Measurements from ENCODE around the gene SPTBN1. TPM values are rescaled to one million over a fixed set of nuclear protein-coding genes. Genes with fewer than 3 reads are reported as not detected.
"Not testable (repeated sequence)": the region's sequence is repeated elsewhere in the genome, so short reads cannot be mapped to it uniquely, and the experiment has no call there.

The SPTBN1 gene
- total and polyA plus RNA-seq, 5 experiments from 2014 or later: 15.9 to 190 (median 80.4) TPM

DNA sequence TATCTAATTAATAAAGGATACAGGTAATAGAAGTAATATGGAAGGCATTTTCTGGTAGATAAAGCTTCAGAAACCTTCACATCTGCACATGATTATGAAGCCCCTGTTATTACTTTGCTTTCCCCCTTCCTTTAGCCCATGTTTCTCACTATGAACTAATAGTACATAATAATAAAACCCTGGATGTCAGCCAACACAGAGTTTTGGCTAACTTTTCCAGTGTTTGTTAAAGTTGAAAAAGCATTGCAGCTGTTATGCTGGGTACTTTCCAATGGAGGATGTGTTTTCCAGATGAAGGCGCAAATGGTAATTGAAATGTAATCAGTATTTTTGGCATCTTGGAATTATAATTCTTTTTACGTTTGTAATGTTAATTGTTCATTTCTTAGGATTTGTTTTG is 43.5 kb downstream of the SPTBN1 start:
- no peaks in the 10 kb centered on the region for H3K36me3 Mint-ChIP-seq
- no peak overlapping the region for H3K4me3 Mint-ChIP-seq
- peaks cover 1 to 7% (median 4%) of the 10 kb centered on the region in 5 donors for H3K27me3 Mint-ChIP-seq
- DNase-seq (no peak), ATAC-seq (no peak)
- POLR2A ChIA-PET: no interaction called here
- no peaks in the 10 kb centered on the region for H3K4me1 Mint-ChIP-seq
- H3K27ac Mint-ChIP-seq: no peak overlapping the region
- no peaks in the 10 kb centered on the region for H3K9me3 Mint-ChIP-seq

DNA sequence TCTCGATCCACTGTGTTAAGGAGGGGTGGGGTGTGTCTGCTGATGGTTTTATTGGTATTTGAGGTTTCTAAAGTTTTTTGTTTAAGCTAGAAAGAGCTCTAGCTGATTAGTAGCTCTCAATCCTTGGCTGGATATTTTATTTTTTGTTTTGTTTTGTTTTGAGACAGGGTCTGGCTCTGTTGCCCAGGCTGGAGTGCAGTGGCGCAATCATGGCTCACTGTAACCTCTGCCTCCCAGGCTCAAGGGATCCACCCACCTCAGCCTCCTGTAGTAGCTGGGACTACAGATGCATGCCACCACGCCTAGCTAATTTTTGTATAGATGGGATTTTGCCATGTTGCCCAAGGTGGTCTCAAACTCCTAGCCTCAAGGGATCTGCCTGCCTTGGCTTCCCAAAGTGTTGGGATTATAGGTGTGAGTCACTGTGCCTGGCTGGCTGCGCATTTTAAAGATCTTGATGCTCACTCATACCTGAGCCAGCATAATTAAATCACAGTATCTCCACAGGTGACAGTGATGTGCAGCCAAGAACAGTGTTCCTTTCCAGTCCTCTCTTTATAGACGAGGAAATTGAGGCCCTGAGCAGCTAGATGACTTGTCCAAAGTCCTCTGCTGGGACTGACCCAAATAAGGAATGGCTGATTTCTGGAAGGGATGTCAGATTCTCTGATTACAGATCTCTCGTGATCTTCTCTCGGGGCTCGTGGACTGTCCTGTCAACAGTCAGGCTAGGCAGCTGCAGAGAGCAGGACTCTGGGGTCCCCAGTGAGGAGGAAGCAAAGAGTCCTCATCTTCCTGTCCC is 44.5 kb downstream of the SPTBN1 start:
- H3K27ac Mint-ChIP-seq: no peak overlapping the region

DNA sequence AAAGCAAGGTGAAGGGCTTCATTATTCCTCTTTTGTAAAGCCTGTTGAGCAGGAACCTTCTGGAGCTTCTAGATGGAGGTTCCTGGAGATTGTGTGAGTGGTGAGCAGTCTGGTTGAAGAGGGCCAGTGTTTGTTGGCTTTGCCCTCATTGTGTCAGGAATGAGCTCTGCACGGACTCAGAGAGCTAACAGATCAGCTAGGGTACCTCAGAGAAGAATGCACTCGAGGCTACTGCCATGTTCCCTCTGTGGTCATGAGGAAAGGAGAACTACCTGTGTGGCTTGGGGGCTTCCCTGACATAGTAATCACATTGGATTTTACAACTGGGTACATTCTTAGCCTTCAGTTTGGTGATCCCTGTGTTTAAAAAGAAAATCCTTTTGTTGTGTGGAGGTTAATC is 46.6 kb downstream of the SPTBN1 start:
- Mint-ChIP-seq H3K9me3 (no peaks in the 10 kb centered on the region), H3K27ac (no peak overlapping the region), H3K4me3 (no peak overlapping the region), H3K27me3 (no peaks in the 10 kb centered on the region), H3K36me3 (no peaks in the 10 kb centered on the region), H3K4me1 (no peaks in the 10 kb centered on the region)
- no peak for DNase-seq
- POLR2A ChIA-PET: no interaction called here
- no peak for ATAC-seq

More for the DNA sequence above, 44.5 kb downstream of the SPTBN1 start:
- Mint-ChIP-seq H3K9me3 (no peaks in the 10 kb centered on the region), H3K36me3 (no peaks in the 10 kb centered on the region), H3K4me1 (no peaks in the 10 kb centered on the region), H3K27me3 (no peaks in the 10 kb centered on the region), H3K4me3 (no peak overlapping the region)
- POLR2A ChIA-PET: no interaction called here
- ATAC-seq (no peak), DNase-seq (no peak)

DNA sequence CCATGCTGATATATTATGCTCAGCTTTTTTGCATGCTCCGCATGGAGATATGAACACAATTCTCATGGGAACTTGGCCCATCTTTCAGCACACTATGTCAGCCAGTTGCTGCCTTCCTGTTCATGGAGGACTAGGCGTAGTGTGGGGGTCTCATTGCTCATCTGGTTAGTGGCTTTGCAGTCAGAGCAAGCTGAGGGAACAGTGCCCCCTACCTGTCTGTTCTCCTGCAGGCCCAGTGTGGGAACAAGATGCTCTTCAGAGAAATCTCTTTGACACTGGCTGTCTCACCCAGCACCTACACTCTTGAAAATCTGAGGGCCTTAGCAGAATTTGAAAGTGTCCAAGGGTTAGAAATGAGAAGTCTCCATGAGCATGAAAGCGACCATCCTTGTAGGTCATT is 47.1 kb downstream of the SPTBN1 start:
- no peak overlapping the region for H3K27ac Mint-ChIP-seq
- H3K36me3 Mint-ChIP-seq: no peaks in the 10 kb centered on the region
- ATAC-seq (peak in 1 of 2 donors; percentile 62), DNase-seq (peak in 7 of 10 donors; percentile 7 to 34 (median 21))
- H3K4me1 Mint-ChIP-seq: no peaks in the 10 kb centered on the region
- POLR2A ChIA-PET: no interaction called here
- H3K4me3 Mint-ChIP-seq: no peak overlapping the region
- no peaks in the 10 kb centered on the region for H3K27me3 Mint-ChIP-seq
- no peaks in the 10 kb centered on the region for H3K9me3 Mint-ChIP-seq

DNA sequence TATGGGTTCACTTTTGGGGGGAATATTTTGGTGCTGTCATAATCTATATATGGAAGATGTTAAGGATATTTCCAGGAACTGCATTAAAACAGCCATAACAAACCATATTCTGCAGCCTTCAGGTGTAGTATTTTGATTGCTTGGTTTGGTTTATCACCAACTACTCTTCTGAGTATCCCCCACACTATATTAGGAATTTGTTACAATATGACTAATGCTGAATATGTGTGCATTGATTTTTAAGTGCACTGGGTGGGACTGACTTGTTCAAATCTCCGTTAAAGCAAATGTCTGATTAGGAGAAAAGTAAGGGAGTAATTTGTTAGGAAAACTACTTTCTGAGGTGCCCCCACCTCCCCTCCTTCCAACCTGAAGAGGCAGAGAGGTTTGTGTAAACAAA is 47.7 kb downstream of the SPTBN1 start:
- Mint-ChIP-seq H3K27me3 (no peaks in the 10 kb centered on the region), H3K9me3 (no peaks in the 10 kb centered on the region), H3K4me1 (no peaks in the 10 kb centered on the region), H3K27ac (no peak overlapping the region), H3K36me3 (no peaks in the 10 kb centered on the region), H3K4me3 (no peak overlapping the region)
- DNase-seq: no peak
- POLR2A ChIA-PET: no interaction called here
- ATAC-seq: no peak

DNA sequence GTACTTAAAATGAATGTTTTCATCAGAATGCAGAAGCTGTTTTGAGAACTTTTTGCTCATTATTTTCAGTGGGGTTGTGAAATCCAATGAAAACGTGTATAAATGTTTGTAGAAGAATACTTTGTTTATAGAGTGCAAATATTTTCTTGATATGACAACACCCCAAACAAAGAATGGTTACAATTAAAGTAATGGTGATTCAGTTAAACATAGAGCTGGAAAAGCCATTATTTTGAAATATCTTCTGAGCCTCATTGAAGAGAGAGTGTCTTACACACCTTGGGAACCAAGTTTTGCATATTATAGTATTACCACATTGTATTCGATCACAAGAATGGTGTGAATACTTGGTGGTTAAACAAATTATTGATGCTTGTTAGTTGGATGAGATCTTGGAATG is 48.7 kb downstream of the SPTBN1 start:
- H3K36me3 Mint-ChIP-seq: no peaks in the 10 kb centered on the region
- no peaks in the 10 kb centered on the region for H3K9me3 Mint-ChIP-seq
- H3K4me1 Mint-ChIP-seq: no peaks in the 10 kb centered on the region
- no peak overlapping the region for H3K4me3 Mint-ChIP-seq
- no peak for DNase-seq
- no peak for ATAC-seq
- POLR2A ChIA-PET: no interaction called here
- no peak overlapping the region for H3K27ac Mint-ChIP-seq
- no peaks in the 10 kb centered on the region for H3K27me3 Mint-ChIP-seq

DNA sequence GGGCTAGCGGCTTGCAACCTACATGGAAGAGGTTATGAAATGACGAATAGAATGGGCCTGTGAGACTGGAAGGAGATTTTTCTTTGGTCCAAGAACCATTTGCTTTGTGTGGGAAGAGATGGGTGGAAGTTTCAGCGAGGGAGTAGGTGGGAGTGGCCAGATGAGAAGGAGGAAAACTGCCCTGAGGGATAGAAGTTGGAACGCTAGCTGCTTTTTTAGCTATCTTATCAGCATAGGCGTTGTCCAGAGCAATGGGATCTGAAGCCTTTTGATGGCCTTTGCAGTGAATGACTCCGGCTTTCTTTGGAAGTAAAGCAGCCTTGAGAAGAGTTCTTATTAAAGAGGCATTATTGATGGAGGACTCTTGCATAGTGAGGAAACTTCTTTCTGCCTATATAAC is 52.4 kb downstream of the SPTBN1 start:
- no peaks in the 10 kb centered on the region for H3K36me3 Mint-ChIP-seq

DNA sequence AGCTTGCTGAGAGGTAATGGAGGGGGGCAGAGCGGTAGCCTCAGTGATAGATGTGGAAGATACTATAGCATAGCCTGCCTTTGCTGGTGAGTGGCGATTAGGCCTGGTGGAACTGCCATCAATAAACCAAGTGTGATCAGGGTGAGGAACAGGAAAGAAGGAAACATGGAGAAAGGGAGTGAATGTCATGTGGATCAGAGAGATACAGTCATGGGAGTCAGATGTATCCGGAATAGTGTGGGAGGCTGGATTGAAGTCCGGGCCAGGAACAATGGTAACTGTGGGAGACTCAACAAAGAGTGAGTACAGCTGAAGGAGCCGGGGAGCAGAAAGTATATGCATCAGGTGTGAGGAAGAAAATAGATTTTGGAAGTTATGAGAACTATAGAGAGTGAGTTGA is 52.9 kb downstream of the SPTBN1 start:
- H3K9me3 Mint-ChIP-seq, H3K4me1 Mint-ChIP-seq, H3K36me3 Mint-ChIP-seq, DNase-seq, ATAC-seq, H3K27ac Mint-ChIP-seq, H3K4me3 Mint-ChIP-seq, H3K27me3 Mint-ChIP-seq, POLR2A ChIA-PET: not testable (repeated sequence)

More for the DNA sequence above, 52.4 kb downstream of the SPTBN1 start:
- DNase-seq (no peak), ATAC-seq (no peak)
- Mint-ChIP-seq H3K27me3 (no peaks in the 10 kb centered on the region), H3K9me3 (no peaks in the 10 kb centered on the region), H3K4me3 (no peak overlapping the region), H3K27ac (no peak overlapping the region), H3K4me1 (peaks cover 2 to 8% (median 4%) of the 10 kb centered on the region in 4 donors)
- POLR2A ChIA-PET: no interaction called here

DNA sequence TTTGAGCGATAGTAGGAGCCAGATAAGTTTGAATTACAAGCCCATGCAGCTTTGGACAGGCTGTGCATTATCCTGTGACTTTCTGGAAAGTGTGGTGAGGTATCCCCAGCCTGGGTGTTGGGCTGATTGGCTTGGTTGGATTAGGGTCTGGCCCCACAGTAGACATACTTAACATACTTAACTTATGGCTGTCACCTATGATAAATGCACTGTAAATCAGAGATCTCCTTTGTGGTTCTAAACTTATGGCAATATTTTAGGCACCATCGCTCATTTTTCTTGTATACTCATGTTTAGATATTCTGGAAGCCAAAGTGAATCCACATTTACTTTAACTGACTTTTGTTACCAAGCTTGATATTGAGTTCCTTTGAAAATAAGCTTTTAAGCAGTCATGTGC is 54.8 kb downstream of the SPTBN1 start:
- no peak for ATAC-seq
- Mint-ChIP-seq H3K4me3 (no peak overlapping the region), H3K36me3 (no peaks in the 10 kb centered on the region), H3K4me1 (peaks cover 2 to 8% (median 4%) of the 10 kb centered on the region in 4 donors), H3K27me3 (no peaks in the 10 kb centered on the region), H3K9me3 (no peaks in the 10 kb centered on the region), H3K27ac (no peak overlapping the region)
- POLR2A ChIA-PET: no interaction called here
- DNase-seq: no peak

DNA sequence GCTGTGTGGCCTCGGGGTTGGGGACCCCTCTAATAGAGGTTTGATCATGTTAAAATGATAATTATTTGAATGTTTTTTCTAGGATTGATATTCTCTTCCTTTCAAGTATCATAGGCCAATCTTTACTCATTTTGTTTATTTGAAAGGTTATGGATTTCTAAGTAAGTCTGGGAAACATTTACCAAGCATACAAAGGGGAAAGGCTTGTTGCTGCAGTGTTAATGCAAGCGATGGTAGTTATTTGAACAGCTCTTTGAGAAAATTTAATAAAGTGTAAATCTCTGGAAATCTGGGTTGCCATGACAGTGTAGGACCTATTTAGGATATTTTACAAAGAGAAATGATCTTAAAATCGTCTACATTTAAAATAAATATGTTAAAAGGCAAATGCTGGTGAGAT is 56.1 kb downstream of the SPTBN1 start:
- POLR2A ChIA-PET: no interaction called here
- no peak overlapping the region for H3K27ac Mint-ChIP-seq
- no peak for ATAC-seq
- no peaks in the 10 kb centered on the region for H3K27me3 Mint-ChIP-seq
- H3K36me3 Mint-ChIP-seq: no peaks in the 10 kb centered on the region
- H3K9me3 Mint-ChIP-seq: no peaks in the 10 kb centered on the region
- H3K4me3 Mint-ChIP-seq: no peak overlapping the region
- DNase-seq: no peak
- peaks cover 2 to 8% (median 4%) of the 10 kb centered on the region in 4 donors for H3K4me1 Mint-ChIP-seq

DNA sequence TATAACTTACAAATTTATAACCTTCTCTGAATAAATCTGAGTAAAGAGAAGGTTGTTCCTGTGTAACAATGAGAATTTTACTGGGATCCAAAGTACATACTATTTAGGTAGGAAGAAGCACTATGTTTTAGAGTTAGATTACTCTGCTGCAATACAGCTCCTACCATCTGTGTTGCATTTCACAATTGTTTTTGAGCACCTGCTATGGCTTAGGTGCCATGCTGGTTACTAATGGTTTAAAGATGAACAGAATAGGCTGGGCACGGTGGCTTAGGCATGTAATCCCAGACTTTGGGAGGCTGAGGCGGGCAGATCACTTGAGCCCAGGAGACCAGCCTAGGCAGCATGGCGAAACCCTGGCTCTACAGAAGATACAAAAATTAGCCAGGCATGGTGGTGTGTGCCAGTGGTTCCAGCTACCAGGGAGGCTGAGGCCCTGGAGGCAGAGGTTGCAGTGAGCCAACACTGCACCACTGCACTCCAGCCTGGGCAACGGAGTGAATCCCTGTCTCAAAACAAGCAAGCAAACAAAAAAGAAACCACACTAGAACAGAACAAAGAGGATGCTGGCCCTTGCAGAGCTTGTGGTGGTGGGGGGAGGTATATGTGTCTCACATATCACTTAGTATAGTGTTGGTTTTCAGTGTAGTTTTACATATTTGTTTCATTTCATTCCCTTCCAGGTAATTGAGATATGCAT is 56.7 kb downstream of the SPTBN1 start:
- H3K27ac Mint-ChIP-seq: peak overlapping the region in 1 of 10 donors; percentile 3
- no peaks in the 10 kb centered on the region for H3K36me3 Mint-ChIP-seq
- POLR2A ChIA-PET: no interaction called here
- ATAC-seq: peak in 1 of 2 donors; percentile 49
- H3K9me3 Mint-ChIP-seq: no peaks in the 10 kb centered on the region
- peaks cover 2 to 8% (median 4%) of the 10 kb centered on the region in 4 donors for H3K4me1 Mint-ChIP-seq
- H3K27me3 Mint-ChIP-seq: no peaks in the 10 kb centered on the region
- no peak overlapping the region for H3K4me3 Mint-ChIP-seq
- no peak for DNase-seq

DNA sequence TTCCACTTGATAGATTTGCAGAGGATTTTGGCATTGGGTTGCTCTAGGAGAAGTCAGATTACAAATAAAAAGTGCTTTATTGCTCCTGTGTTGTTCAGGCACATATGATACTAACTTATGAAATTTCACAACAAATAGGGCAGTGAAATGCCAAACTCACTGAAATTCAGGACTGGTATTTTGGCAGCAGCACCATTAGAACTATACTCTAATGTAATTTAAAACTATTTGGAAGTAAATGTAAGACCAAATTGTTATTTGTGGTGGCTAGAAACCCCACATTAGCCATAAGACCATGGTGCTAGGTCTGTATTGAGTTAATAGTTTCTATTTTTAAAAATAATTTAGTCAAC is 57.2 kb downstream of the SPTBN1 start:
- Mint-ChIP-seq H3K27ac (no peak overlapping the region), H3K27me3 (no peaks in the 10 kb centered on the region), H3K36me3 (no peaks in the 10 kb centered on the region), H3K4me3 (no peak overlapping the region), H3K9me3 (no peaks in the 10 kb centered on the region), H3K4me1 (peaks cover 2 to 8% (median 4%) of the 10 kb centered on the region in 4 donors)
- DNase-seq (no peak), ATAC-seq (no peak)
- POLR2A ChIA-PET: interaction anchor here (0.7 kb wide), 1 partner anchor 646 kb away, joined by 3 read pairs; no protein-coding TSS in a partner anchor

DNA sequence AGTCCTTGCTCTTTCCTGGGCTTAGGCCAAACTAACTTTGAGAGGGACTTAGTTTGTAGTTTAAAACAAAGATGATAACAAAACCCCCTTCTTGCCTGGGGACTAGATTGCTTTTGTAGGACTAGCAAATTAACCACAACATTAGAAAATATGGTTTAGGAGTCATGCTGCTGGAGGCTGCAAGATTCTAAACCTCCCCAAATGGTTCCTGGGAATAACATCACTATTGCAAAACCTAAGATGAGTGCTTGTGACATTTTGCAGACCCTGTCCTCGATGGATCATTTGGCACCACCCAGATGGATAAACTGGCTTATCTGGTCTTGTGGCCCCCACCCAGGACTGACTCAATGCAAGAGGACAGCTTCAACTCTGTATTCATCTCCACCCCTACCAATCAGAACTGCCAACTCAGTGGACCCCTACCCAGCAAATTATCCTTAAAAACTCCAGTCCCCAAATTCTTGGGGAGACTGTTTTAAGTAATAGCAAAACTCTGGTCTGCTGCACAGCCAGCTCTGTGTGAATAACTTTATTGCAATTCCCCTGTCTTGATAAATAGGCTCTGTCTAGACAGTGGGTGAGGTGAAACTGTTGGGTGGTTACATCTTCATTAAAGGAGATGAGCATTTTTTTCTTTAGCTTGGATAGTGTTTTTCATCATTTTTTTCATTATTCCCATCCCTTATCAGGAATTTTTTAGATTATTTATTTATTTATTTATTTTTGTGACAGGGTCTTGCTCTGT is 58.9 kb downstream of the SPTBN1 start:
- Mint-ChIP-seq H3K27ac (no peak overlapping the region), H3K27me3 (peaks cover 3 to 14% (median 5%) of the 10 kb centered on the region in 5 donors), H3K4me3 (no peak overlapping the region), H3K9me3 (no peaks in the 10 kb centered on the region), H3K36me3 (no peaks in the 10 kb centered on the region), H3K4me1 (peaks cover 2 to 8% (median 4%) of the 10 kb centered on the region in 4 donors)
- POLR2A ChIA-PET: no interaction called here
- DNase-seq: no peak
- ATAC-seq: no peak
